Gastroesophageal sphincter (tissue), 3 donors: ENCODE data around the gene MRPS7.

Experiments
- EP300 ChIP-seq: sonication (generic); formaldehyde crosslinking; IDR thresholded peaks from one replicate; pipeline ENCODE4 v1.6.1; 2017; ENCODE audit warnings: antibody characterized with exemption, mild to moderate bottlenecking
- POLR2A ChIP-seq, 2 donors: fragments of 450-650 bp; IDR thresholded peaks; one replicate each; pipeline ENCODE4 v1.6.1; 2017; ENCODE audit warnings: antibody characterized with exemption in 2 of 2, mild to moderate bottlenecking in 2 of 2, moderate library complexity in 1 of 2
- POLR2AphosphoS5 ChIP-seq: sonication (generic); formaldehyde crosslinking; IDR thresholded peaks from one replicate; pipeline ENCODE4 v1.6.1; 2017; ENCODE audit warnings: antibody characterized with exemption
- TF ChIP-seq, protein P1 (sequence below), 4 experiments: fragments of 200-600 bp in 2 of 4; fragments of 450-650 bp in 2 of 4; sonication (generic) in 1 of 4; IDR thresholded peaks; one replicate each; pipeline ENCODE4 v1.5.1; 2017 to 2019; ENCODE audit warnings: antibody characterized with exemption in 4 of 4, mild to moderate bottlenecking in 2 of 4, moderate library complexity in 2 of 4

DNA sequence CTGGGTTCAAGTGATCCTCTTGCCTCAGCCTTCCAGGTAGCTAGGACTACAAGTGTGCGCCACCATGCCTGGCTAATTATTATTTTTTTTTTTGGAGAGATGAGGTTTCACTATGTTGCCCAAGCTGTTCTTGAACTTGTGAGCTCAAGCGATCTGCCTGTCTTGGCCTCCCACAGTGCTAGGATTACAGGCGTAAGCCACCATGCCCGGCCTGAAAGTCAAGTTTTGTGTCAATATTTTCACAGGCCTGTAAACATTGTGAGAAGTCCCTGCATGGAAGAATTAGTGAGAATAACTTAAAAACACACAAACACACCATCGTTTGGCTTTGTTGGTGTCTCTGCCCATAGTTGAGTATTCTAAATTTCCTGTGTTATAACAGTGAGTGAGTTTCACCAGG lies 34.0 kb upstream of the MRPS7 start:
- TF ChIP-seq, protein P1, sequence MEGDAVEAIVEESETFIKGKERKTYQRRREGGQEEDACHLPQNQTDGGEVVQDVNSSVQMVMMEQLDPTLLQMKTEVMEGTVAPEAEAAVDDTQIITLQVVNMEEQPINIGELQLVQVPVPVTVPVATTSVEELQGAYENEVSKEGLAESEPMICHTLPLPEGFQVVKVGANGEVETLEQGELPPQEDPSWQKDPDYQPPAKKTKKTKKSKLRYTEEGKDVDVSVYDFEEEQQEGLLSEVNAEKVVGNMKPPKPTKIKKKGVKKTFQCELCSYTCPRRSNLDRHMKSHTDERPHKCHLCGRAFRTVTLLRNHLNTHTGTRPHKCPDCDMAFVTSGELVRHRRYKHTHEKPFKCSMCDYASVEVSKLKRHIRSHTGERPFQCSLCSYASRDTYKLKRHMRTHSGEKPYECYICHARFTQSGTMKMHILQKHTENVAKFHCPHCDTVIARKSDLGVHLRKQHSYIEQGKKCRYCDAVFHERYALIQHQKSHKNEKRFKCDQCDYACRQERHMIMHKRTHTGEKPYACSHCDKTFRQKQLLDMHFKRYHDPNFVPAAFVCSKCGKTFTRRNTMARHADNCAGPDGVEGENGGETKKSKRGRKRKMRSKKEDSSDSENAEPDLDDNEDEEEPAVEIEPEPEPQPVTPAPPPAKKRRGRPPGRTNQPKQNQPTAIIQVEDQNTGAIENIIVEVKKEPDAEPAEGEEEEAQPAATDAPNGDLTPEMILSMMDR (IDR thresholded peaks at IDR 0.05), result no peak
- TF ChIP-seq POLR2AphosphoS5 (no peak), POLR2A (IDR thresholded peaks at IDR 0.05) (no peak), EP300 (no peak)
